ENCODE measurements around the gene NACA2. TPM values are rescaled to one million over a fixed set of nuclear protein-coding genes. Genes with fewer than 3 reads are reported as not detected.

The NACA2 gene
- total and polyA plus RNA-seq, 2 donors (not counting 1 experiment from before 2014, with no cell fraction given) = not detected

DNA sequence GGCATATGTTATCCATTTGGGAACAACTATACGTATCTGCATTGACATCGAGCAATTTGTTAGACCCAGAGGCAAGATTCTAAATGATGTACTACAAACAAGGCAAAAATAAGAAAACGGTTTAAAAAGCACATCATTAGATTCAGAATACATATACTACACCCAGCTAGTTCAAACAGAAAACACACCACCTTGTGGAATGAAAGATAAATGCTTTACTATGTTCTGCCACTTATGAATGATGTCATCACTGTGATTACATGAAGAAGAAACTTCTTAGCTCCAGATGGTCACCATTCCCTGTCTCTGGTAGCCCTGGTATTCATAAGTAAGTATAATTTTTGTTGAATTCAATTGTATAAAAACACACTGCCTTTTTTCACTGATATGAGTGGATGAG, 7.8 kb downstream of the NACA2 start:
- no peaks in the 10 kb centered on the region for H3K9me3 ChIP-seq (ENCODE audit: control extremely low read depth in 1 of 3, control insufficient read depth in 2 of 3, insufficient read depth in 1 of 3, low read length in 2 of 3)
- H3K4me2 ChIP-seq (replicated peaks; ENCODE audit: low read depth, low read length, poor library complexity, severe bottlenecking) = no peak overlapping the region
- no peak overlapping the region for H3K27ac ChIP-seq (ENCODE audit: low read length in 2 of 2)
- ATAC-seq (ENCODE audit: low read depth) = no peak
- H3K27me3 ChIP-seq (replicated peaks in 1 of 4; ENCODE audit: control extremely low read depth in 1 of 4, control insufficient read depth in 3 of 4, insufficient read depth in 4 of 4, low read length in 3 of 4) = peaks cover 0 to 5% (median 1%) of the 10 kb centered on the region in 4 experiments
- H3K4me3 Mint-ChIP-seq = no peak overlapping the region
- H3K4me1 Mint-ChIP-seq = peaks cover 2% of the 10 kb centered on the region
- ChIA-PET POLR2A (no interaction called here), CTCF (interaction anchor here (0.8 to 1.7 kb wide), 2 partner anchors 170 to 863 kb away, joined by 3 read pairs; no protein-coding TSS in a partner anchor)
- no peaks in the 10 kb centered on the region for H3K79me2 ChIP-seq (ENCODE audit: control insufficient read depth, insufficient read depth, low read length)
- no CpG with 5 or more reads among the region's 3 CpGs for WGBS (ENCODE audit: insufficient coverage)
- no peaks in the 10 kb centered on the region for H3K36me3 ChIP-seq (replicated peaks in 1 of 2; ENCODE audit: control extremely low read depth in 1 of 2, control insufficient read depth in 1 of 2, extremely low read depth in 1 of 2, insufficient read depth in 2 of 2, low read length in 1 of 2)
- H3K9me3 Mint-ChIP-seq (ENCODE audit: insufficient read depth) = no peaks in the 10 kb centered on the region
- no peak overlapping the region for H3K4me3 ChIP-seq (ENCODE audit: control extremely low read depth in 1 of 5, extremely low read depth in 1 of 5, insufficient read depth in 1 of 5, low read depth in 2 of 5, low read length in 4 of 5)
- H4K20me1 ChIP-seq (ENCODE audit: control insufficient read depth, insufficient read depth, low read length, poor library complexity, severe bottlenecking) = no peaks in the 10 kb centered on the region
- no peak overlapping the region for H3K9ac ChIP-seq (ENCODE audit: low read length)
- H3K27me3 Mint-ChIP-seq = peaks cover 23% of the 10 kb centered on the region
- H3K27ac Mint-ChIP-seq = no peak overlapping the region
- TF ChIP-seq, protein P1, sequence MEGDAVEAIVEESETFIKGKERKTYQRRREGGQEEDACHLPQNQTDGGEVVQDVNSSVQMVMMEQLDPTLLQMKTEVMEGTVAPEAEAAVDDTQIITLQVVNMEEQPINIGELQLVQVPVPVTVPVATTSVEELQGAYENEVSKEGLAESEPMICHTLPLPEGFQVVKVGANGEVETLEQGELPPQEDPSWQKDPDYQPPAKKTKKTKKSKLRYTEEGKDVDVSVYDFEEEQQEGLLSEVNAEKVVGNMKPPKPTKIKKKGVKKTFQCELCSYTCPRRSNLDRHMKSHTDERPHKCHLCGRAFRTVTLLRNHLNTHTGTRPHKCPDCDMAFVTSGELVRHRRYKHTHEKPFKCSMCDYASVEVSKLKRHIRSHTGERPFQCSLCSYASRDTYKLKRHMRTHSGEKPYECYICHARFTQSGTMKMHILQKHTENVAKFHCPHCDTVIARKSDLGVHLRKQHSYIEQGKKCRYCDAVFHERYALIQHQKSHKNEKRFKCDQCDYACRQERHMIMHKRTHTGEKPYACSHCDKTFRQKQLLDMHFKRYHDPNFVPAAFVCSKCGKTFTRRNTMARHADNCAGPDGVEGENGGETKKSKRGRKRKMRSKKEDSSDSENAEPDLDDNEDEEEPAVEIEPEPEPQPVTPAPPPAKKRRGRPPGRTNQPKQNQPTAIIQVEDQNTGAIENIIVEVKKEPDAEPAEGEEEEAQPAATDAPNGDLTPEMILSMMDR (IDR thresholded peaks at IDR 0.05) = no peak
- TF ChIP-seq EZH2 (IDR thresholded peaks at IDR 0.05; ENCODE audit: borderline replicate concordance, insufficient read depth, low read depth, low read length, poor library complexity, severe bottlenecking) = no peak
- DNase-seq = no peak
- intact Hi-C loops (cut with micrococcal nuclease) = no loop called here
- H3K4me1 ChIP-seq (ENCODE audit: control insufficient read depth in 2 of 2, insufficient read depth in 2 of 2, low read length in 2 of 2) = no peaks in the 10 kb centered on the region
- H2AFZ ChIP-seq (ENCODE audit: insufficient read depth, low read depth, low read length, poor library complexity, severe bottlenecking) = no peak overlapping the region

DNA sequence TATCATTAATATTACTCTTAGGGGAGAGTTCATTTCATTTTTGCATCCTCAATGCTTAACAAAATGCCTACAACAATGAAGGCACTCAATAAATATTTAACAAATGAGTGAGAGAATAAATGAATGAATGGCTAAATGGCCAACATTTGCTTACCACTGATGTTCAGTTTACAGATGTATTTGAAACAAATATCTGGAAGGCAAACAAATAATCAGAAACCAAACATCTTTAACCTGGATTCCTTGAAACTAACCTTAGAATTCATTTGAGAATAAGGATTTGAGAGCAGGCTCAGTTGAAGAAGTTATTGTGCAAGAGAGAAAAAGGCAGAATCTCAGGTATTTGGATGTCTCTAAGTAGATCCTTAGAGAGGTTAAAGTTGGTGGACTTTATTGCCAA, 8.4 kb downstream of the NACA2 start:
- no peaks in the 10 kb centered on the region for H3K9me3 ChIP-seq (ENCODE audit: control extremely low read depth in 1 of 3, control insufficient read depth in 2 of 3, insufficient read depth in 1 of 3, low read length in 2 of 3)
- no peak overlapping the region for H3K4me3 Mint-ChIP-seq
- DNase-seq (no peak), ATAC-seq (ENCODE audit: low read depth) (no peak)
- no peak overlapping the region for H2AFZ ChIP-seq (ENCODE audit: insufficient read depth, low read depth, low read length, poor library complexity, severe bottlenecking)
- H3K9me3 Mint-ChIP-seq (ENCODE audit: insufficient read depth) = no peaks in the 10 kb centered on the region
- ChIA-PET CTCF (interaction anchor here (0.8 to 1.7 kb wide), 2 partner anchors 169 to 862 kb away, joined by 3 read pairs; no protein-coding TSS in a partner anchor), POLR2A (no interaction called here)
- H3K36me3 ChIP-seq (replicated peaks in 1 of 2; ENCODE audit: control extremely low read depth in 1 of 2, control insufficient read depth in 1 of 2, extremely low read depth in 1 of 2, insufficient read depth in 2 of 2, low read length in 1 of 2) = no peaks in the 10 kb centered on the region
- H3K27ac Mint-ChIP-seq = no peak overlapping the region
- no peaks in the 10 kb centered on the region for H3K4me1 Mint-ChIP-seq
- no peaks in the 10 kb centered on the region for H3K79me2 ChIP-seq (ENCODE audit: control insufficient read depth, insufficient read depth, low read length)
- H4K20me1 ChIP-seq (ENCODE audit: control insufficient read depth, insufficient read depth, low read length, poor library complexity, severe bottlenecking) = no peaks in the 10 kb centered on the region
- H3K4me1 ChIP-seq (ENCODE audit: control insufficient read depth in 2 of 2, insufficient read depth in 2 of 2, low read length in 2 of 2) = no peaks in the 10 kb centered on the region
- intact Hi-C loops (cut with micrococcal nuclease) = no loop called here
- peaks cover 0 to 5% (median 1%) of the 10 kb centered on the region in 4 experiments for H3K27me3 ChIP-seq (replicated peaks in 1 of 4; ENCODE audit: control extremely low read depth in 1 of 4, control insufficient read depth in 3 of 4, insufficient read depth in 4 of 4, low read length in 3 of 4)
- peaks cover 27% of the 10 kb centered on the region for H3K27me3 Mint-ChIP-seq
- H3K4me3 ChIP-seq (ENCODE audit: control extremely low read depth in 1 of 5, extremely low read depth in 1 of 5, insufficient read depth in 1 of 5, low read depth in 2 of 5, low read length in 4 of 5) = no peak overlapping the region
- no peak overlapping the region for H3K4me2 ChIP-seq (replicated peaks; ENCODE audit: low read depth, low read length, poor library complexity, severe bottlenecking)
- TF ChIP-seq EZH2 (IDR thresholded peaks at IDR 0.05; ENCODE audit: borderline replicate concordance, insufficient read depth, low read depth, low read length, poor library complexity, severe bottlenecking) = no peak
- TF ChIP-seq, protein P1 (IDR thresholded peaks at IDR 0.05) = no peak
- H3K9ac ChIP-seq (ENCODE audit: low read length) = no peak overlapping the region
- no peak overlapping the region for H3K27ac ChIP-seq (ENCODE audit: low read length in 2 of 2)

All from B cell (primary cell).